SK-N-SH treated with all-trans-retinoic acid at 6 μM for 48 hours (cell line): ENCODE data around the gene RAP1A.

Experiments
- ATAC-seq: fragments of 200-7000 bp; cut with Tn5 transposase; 3 replicates; pipeline ENCODE4 v1.9.1; 2020; ENCODE audit warnings: mild to moderate bottlenecking, moderate library complexity
- ARNTL ChIP-seq: fragments of 450-650 bp; formaldehyde crosslinking; IDR thresholded peaks from 2 replicates; pipeline ENCODE4 v1.5.0; 2020; ENCODE audit warnings: low read depth, mild to moderate bottlenecking, moderate library complexity, borderline replicate concordance
- BACH2 ChIP-seq: fragments of 250-450 bp; sonication (Bioruptor Pico); IDR thresholded peaks from 2 replicates; pipeline ENCODE4 v1.9.0; 2021; ENCODE audit warnings: mild to moderate bottlenecking, borderline replicate concordance
- CSRNP3 ChIP-seq: fragments of 250-450 bp; sonication (Bioruptor Pico); IDR thresholded peaks from 2 replicates; pipeline ENCODE4 v1.5.1; 2021; ENCODE audit warnings: mild to moderate bottlenecking, moderate library complexity
- ESRRG ChIP-seq: fragments of 250-450 bp; sonication (Bioruptor Pico); IDR thresholded peaks from 2 replicates; pipeline ENCODE4 v1.6.1; 2021; ENCODE audit warnings: mild to moderate bottlenecking
- GLIS3 ChIP-seq: fragments of 250-450 bp; sonication (Bioruptor Pico); IDR thresholded peaks from 2 replicates; pipeline ENCODE4 v1.5.0; 2020; ENCODE audit warnings: mild to moderate bottlenecking, moderate library complexity
- ISL1 ChIP-seq: fragments of 250-450 bp; sonication (Bioruptor Pico); IDR thresholded peaks from 2 replicates; pipeline ENCODE4 v2.1.2; 2022; ENCODE audit warnings: mild to moderate bottlenecking, moderate library complexity
- OSR1 ChIP-seq: fragments of 250-450 bp; sonication (Bioruptor Pico); IDR thresholded peaks from 2 replicates; pipeline ENCODE4 v1.8.0; 2022; ENCODE audit warnings: moderate library complexity, mild to moderate bottlenecking, inconsistent platforms
- PATZ1 ChIP-seq: fragments of 250-450 bp; sonication (Bioruptor Pico); IDR thresholded peaks from 2 replicates; pipeline ENCODE4 v1.8.0; 2020; ENCODE audit warnings: mild to moderate bottlenecking, moderate library complexity, borderline replicate concordance
- POU6F1 ChIP-seq: fragments of 250-450 bp; sonication (Bioruptor Pico); IDR thresholded peaks from 2 replicates; pipeline ENCODE4 v1.8.0; 2021; ENCODE audit warnings: low read depth, mild to moderate bottlenecking, moderate library complexity, borderline replicate concordance
- PPARA ChIP-seq: fragments of 250-450 bp; sonication (Bioruptor Pico); IDR thresholded peaks from 2 replicates; pipeline ENCODE4 v1.5.0; 2020; ENCODE audit warnings: mild to moderate bottlenecking, borderline replicate concordance
- RARB ChIP-seq: fragments of 250-450 bp; sonication (Bioruptor Pico); IDR thresholded peaks from 2 replicates; pipeline ENCODE4 v1.8.0; 2021; ENCODE audit warnings: mild to moderate bottlenecking, moderate library complexity
- SNAI2 ChIP-seq: fragments of 250-450 bp; sonication (Bioruptor Pico); IDR thresholded peaks from 2 replicates; pipeline ENCODE4 v1.5.0; 2020; ENCODE audit warnings: mild to moderate bottlenecking, moderate library complexity
- TCF4 ChIP-seq: fragments of 250-450 bp; sonication (Bioruptor Pico); IDR thresholded peaks from 2 replicates; pipeline ENCODE4 v1.8.0; 2021; ENCODE audit warnings: mild to moderate bottlenecking, moderate library complexity, borderline replicate concordance
- TOX ChIP-seq: fragments of 250-450 bp; sonication (Bioruptor Pico); IDR thresholded peaks from 2 replicates; pipeline ENCODE4 v1.8.0; 2021; ENCODE audit warnings: mild to moderate bottlenecking, moderate library complexity, borderline replicate concordance
- TSHZ2 ChIP-seq: fragments of 250-450 bp; sonication (Bioruptor Pico); IDR thresholded peaks from 2 replicates; pipeline ENCODE4 v1.5.0; 2020; ENCODE audit warnings: mild to moderate bottlenecking, moderate library complexity
- ZC3H10 ChIP-seq: fragments of 250-450 bp; sonication (Bioruptor Pico); IDR thresholded peaks from 2 replicates; pipeline ENCODE4 v1.5.1; 2021; ENCODE audit warnings: mild to moderate bottlenecking, moderate library complexity
- ZFP3 ChIP-seq: fragments of 250-450 bp; sonication (Bioruptor Pico); IDR thresholded peaks from 2 replicates; pipeline ENCODE4 v1.5.0; 2020; ENCODE audit warnings: mild to moderate bottlenecking, moderate library complexity
- ZFP30 ChIP-seq: fragments of 450-650 bp; formaldehyde crosslinking; IDR thresholded peaks from 2 replicates; pipeline ENCODE4 v1.5.0; 2022; ENCODE audit warnings: mild to moderate bottlenecking, moderate library complexity
- ZNF565 ChIP-seq: fragments of 450-650 bp; formaldehyde crosslinking; conservative IDR thresholded peaks from 2 replicates; pipeline ENCODE4 v1.5.0; 2020; ENCODE audit warnings: low read depth, mild to moderate bottlenecking, moderate library complexity
- ZNF70 ChIP-seq: fragments of 450-650 bp; formaldehyde crosslinking; IDR thresholded peaks from 2 replicates; pipeline ENCODE4 v1.5.0; 2020; ENCODE audit warnings: mild to moderate bottlenecking, moderate library complexity
- ZNF8 ChIP-seq: fragments of 450-650 bp; formaldehyde crosslinking; IDR thresholded peaks from 2 replicates; pipeline ENCODE4 v1.5.0; 2020; ENCODE audit warnings: mild to moderate bottlenecking, moderate library complexity

RAP1A gene

GRCh38 chr1:111594306-111594693 lies 25.3 kb upstream of the RAP1A start:
- ATAC-seq = no peak
- TF ChIP-seq ZFP30 (CRISPR knock-in tag) = no peak
- no peak for TF ChIP-seq BACH2 (CRISPR knock-in tag)
- no peak for TF ChIP-seq POU6F1 (CRISPR knock-in tag)
- no peak for TF ChIP-seq ZNF8 (CRISPR knock-in tag)
- no peak for TF ChIP-seq SNAI2
- TF ChIP-seq GLIS3 = no peak
- TF ChIP-seq TSHZ2 (CRISPR knock-in tag) = no peak
- TF ChIP-seq ARNTL (CRISPR knock-in tag) = no peak
- TF ChIP-seq ZNF70 (CRISPR knock-in tag) = no peak
- TF ChIP-seq ESRRG (CRISPR knock-in tag) = no peak
- TF ChIP-seq, all 23 proteins: peak for 0

- no peak for TF ChIP-seq ZC3H10 (CRISPR knock-in tag)
- TF ChIP-seq ZNF70 (CRISPR knock-in tag) = no peak
- no peak for TF ChIP-seq ISL1 (CRISPR knock-in tag)
- no peak for TF ChIP-seq ZFP3
- no peak for TF ChIP-seq CSRNP3
- no peak for TF ChIP-seq GLIS3
- no peak for TF ChIP-seq POU6F1 (CRISPR knock-in tag)
- no peak for ATAC-seq
Measured at GRCh38 chr1:111595807-111596206, 23.8 kb upstream of the RAP1A start.

- TF ChIP-seq ARNTL (CRISPR knock-in tag) = no peak
- no peak for TF ChIP-seq CSRNP3
- TF ChIP-seq ZNF565 (CRISPR knock-in tag) = no peak
- TF ChIP-seq ZC3H10 (CRISPR knock-in tag) = no peak
- TF ChIP-seq SNAI2 = no peak
- TF ChIP-seq ZFP3 = no peak
- TF ChIP-seq POU6F1 (CRISPR knock-in tag) = no peak
- no peak for TF ChIP-seq OSR1 (CRISPR knock-in tag)
- TF ChIP-seq BACH2 (CRISPR knock-in tag) = no peak
- no peak for TF ChIP-seq PPARA (CRISPR knock-in tag)
- TF ChIP-seq TSHZ2 (CRISPR knock-in tag) = no peak
- TF ChIP-seq ZNF8 (CRISPR knock-in tag) = no peak
- no peak for TF ChIP-seq ESRRG (CRISPR knock-in tag)
- TF ChIP-seq TOX = no peak
- TF ChIP-seq TCF4 = no peak
- TF ChIP-seq RARB = no peak
- TF ChIP-seq ZFP30 (CRISPR knock-in tag) = no peak
- no peak for TF ChIP-seq PATZ1
- ATAC-seq = no peak
Measured at GRCh38 chr1:111596499-111596898, 23.1 kb upstream of the RAP1A start.
